ENCODE data around the gene CCNT1.
"Not testable (repeated sequence)": the region's sequence is repeated elsewhere in the genome, so short reads cannot be mapped to it uniquely, and the experiment has no call there.

The CCNT1 gene

DNA sequence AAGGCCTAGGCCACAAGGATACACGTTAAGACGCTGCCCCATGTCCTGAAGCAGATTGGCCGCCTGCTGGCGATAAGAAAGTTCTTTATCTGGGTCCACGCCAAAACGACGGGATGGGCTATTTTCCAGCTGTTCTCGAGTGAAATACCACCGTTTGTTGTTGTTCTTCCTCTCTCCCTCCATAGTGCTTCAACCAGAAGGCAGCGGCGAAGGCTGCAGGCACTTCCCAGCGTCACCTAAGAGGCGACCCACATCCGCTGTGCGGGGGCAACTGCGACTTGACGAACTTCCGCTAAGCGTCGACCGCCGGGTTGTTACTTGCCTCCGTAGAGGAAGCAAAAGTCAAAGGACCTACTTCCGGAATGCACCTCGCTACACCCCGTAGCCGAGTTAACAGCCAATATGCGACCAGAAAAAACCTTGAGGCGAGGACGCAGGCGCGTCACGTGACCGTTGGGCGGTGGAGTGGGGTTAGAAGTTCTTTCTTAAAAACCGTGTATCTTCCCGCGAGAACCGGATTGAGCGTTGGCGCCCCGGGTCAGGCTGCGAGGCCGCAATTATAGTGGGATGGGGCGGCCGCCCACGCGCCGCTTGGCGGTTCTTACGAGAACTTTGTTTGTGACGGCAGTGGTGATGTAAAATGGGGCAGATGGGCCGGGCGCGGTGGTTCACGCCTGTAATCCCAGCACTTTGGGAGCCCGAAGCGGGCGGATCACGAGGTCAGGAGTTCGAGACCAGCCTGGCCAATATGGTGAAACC lies at the start of gene CCNT1:
Gene CCNT1 (minus strand): TSS at position 215 of the 759 bp plus-strand sequence. CDS start 32 bp downstream, at position 183.
- H3K27ac Mint-ChIP-seq: peak within 1 kb of the TSS; percentile 98
- intact Hi-C loops (cut with micrococcal nuclease): loop anchor here (1.0 to 10.0 kb wide), 2 partner anchors 34 to 612 kb away; partner anchors contain the start of genes KANSL2 and SENP1
- H3K36me3 Mint-ChIP-seq (ENCODE audit: low read depth): peaks cover 56% of the 10 kb centered on the region
- peaks cover 3% of the 10 kb centered on the region for H3K27me3 Mint-ChIP-seq
- peaks cover 32% of the 10 kb centered on the region for H3K4me1 Mint-ChIP-seq (ENCODE audit: low read depth)
- H3K9me3 Mint-ChIP-seq: peaks cover 25% of the 10 kb centered on the region
- peak within 1 kb of the TSS; percentile 93 for H3K4me3 Mint-ChIP-seq

- intact Hi-C loops (cut with micrococcal nuclease): no loop called here
- Mint-ChIP-seq H3K9me3 (no peaks in the 10 kb centered on the region), H3K27me3 (peaks cover 6% of the 10 kb centered on the region), H3K36me3 (ENCODE audit: low read depth) (no peaks in the 10 kb centered on the region), H3K27ac (peak overlapping the region; percentile 20), H3K4me3 (no peak overlapping the region), H3K4me1 (ENCODE audit: low read depth) (peaks cover 34% of the 10 kb centered on the region)
Observed at GRCh38 chr12:48765753-48766162, 49.3 kb upstream of the CCNT1 start.

GRCh38 chr12:48764521-48764920 lies 48.0 kb upstream of the CCNT1 start:
- no peak overlapping the region for H3K4me3 Mint-ChIP-seq
- H3K36me3 Mint-ChIP-seq (ENCODE audit: low read depth): no peaks in the 10 kb centered on the region
- H3K4me1 Mint-ChIP-seq (ENCODE audit: low read depth): peaks cover 34% of the 10 kb centered on the region
- peaks cover 6% of the 10 kb centered on the region for H3K27me3 Mint-ChIP-seq
- intact Hi-C loops (cut with micrococcal nuclease): no loop called here
- H3K9me3 Mint-ChIP-seq: no peaks in the 10 kb centered on the region
- no peak overlapping the region for H3K27ac Mint-ChIP-seq

- Mint-ChIP-seq H3K4me1 (ENCODE audit: low read depth) (peaks cover 5% of the 10 kb centered on the region), H3K9me3 (no peaks in the 10 kb centered on the region), H3K27ac (no peak overlapping the region), H3K4me3 (no peak overlapping the region), H3K27me3 (peaks cover 1% of the 10 kb centered on the region), H3K36me3 (ENCODE audit: low read depth) (no peaks in the 10 kb centered on the region)
- intact Hi-C loops (cut with micrococcal nuclease): no loop called here
Observed at GRCh38 chr12:48758737-48759136, 42.2 kb upstream of the CCNT1 start.

DNA sequence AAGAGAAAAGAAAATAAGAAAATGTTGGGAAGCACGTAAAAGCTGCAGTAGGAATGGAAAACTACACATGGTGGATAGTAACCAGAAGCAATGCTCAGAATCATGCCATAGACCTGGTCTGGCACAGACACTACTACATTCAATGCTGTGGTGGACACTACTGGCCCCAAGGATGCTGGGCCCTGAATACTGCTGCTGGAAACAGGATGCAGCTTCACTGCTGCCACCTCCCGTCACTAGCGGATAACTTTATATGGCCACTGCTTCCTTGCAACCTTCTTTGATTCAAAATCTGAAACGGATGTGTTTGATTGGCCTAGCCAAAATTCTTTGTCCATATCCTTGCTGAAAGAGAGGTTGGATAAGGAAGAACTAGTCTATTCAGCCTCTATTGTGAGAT lies 41.7 kb upstream of the CCNT1 start:
- intact Hi-C loops (cut with micrococcal nuclease): no loop called here
- Mint-ChIP-seq H3K4me3 (no peak overlapping the region), H3K27ac (no peak overlapping the region), H3K36me3 (ENCODE audit: low read depth) (no peaks in the 10 kb centered on the region), H3K9me3 (no peaks in the 10 kb centered on the region), H3K27me3 (peaks cover 4% of the 10 kb centered on the region), H3K4me1 (ENCODE audit: low read depth) (peaks cover 5% of the 10 kb centered on the region)

- intact Hi-C loops (cut with micrococcal nuclease): no loop called here
- H3K36me3 Mint-ChIP-seq (ENCODE audit: low read depth): no peaks in the 10 kb centered on the region
- H3K4me3 Mint-ChIP-seq: no peak overlapping the region
- peaks cover 15% of the 10 kb centered on the region for H3K27me3 Mint-ChIP-seq
- H3K9me3 Mint-ChIP-seq: no peaks in the 10 kb centered on the region
- H3K4me1 Mint-ChIP-seq (ENCODE audit: low read depth): peaks cover 7% of the 10 kb centered on the region
- no peak overlapping the region for H3K27ac Mint-ChIP-seq
Observed at GRCh38 chr12:48750769-48751356, 34.4 kb upstream of the CCNT1 start.

GRCh38 chr12:48750215-48750614 lies 33.7 kb upstream of the CCNT1 start:
- peaks cover 15% of the 10 kb centered on the region for H3K27me3 Mint-ChIP-seq
- peaks cover 7% of the 10 kb centered on the region for H3K4me1 Mint-ChIP-seq (ENCODE audit: low read depth)
- intact Hi-C loops (cut with micrococcal nuclease): no loop called here
- H3K4me3 Mint-ChIP-seq: no peak overlapping the region
- H3K27ac Mint-ChIP-seq: no peak overlapping the region
- H3K36me3 Mint-ChIP-seq (ENCODE audit: low read depth): no peaks in the 10 kb centered on the region
- no peaks in the 10 kb centered on the region for H3K9me3 Mint-ChIP-seq

DNA sequence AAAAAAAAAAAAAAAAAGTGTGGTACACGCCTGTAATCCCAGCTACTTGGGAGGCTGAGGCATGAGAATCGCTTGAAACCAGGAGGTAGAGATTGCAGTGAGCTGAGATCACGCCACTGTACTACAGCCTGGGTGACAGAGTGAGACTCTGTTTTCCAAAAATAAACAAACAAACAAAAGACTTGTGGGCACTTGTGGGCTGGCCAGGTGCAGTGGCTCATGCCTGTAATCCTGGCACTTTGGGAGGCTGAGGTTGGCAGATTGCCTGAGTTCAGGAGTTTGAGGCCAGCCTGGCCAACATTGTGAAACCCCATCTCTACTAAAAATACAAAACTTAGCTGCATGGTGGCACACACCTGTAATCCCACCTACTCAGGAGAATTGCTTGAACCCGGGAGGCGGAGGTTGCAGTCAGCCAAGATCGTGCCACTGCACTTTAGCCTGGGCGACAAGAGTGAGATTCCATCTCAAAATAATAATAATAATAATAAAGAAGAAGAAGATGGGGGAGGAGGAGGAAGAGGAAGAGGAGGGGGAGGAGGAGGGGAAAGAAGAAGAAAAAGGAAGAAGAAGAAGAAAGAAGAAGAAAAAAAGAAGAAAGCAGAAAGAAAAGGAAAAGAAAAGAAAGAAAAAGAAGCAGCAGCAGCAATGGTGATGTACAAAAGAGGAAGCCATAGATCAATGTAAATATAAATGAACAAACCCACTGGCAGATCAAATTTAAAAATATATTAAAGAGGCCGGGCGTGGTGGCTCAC lies 27.9 kb upstream of the CCNT1 start:
- Mint-ChIP-seq H3K27ac (no peak overlapping the region), H3K4me1 (ENCODE audit: low read depth) (peaks cover 9% of the 10 kb centered on the region)
- intact Hi-C loops (cut with micrococcal nuclease): no loop called here

GRCh38 chr12:48739618-48740269 lies 23.2 kb upstream of the CCNT1 start:
- Mint-ChIP-seq H3K9me3 (no peaks in the 10 kb centered on the region), H3K27ac (no peak overlapping the region)

More for the DNA sequence above, 27.9 kb upstream of the CCNT1 start:
- H3K27me3 Mint-ChIP-seq: peaks cover 25% of the 10 kb centered on the region
- no peaks in the 10 kb centered on the region for H3K9me3 Mint-ChIP-seq
- H3K36me3 Mint-ChIP-seq (ENCODE audit: low read depth): no peaks in the 10 kb centered on the region
- no peak overlapping the region for H3K4me3 Mint-ChIP-seq

DNA sequence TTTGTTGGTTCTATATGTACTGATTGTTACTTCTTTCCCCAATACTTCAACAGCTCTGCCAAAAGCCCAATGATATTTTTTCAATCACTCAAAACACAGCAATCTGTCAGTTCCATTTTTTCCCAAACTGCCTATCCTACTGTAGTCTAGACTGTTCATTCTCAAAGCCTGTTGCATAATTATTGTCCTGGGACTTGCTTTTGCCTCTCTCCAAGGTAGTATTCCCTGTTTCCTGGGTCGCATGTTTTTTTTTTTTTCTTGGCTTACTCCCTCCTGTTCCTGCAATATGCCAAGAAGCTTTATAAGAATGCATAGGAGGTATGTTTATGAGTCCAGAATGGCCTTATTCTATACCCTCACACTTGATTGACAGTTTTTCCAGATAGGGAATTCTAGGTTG lies 19.9 kb upstream of the CCNT1 start:
- Mint-ChIP-seq H3K27me3 (peaks cover 25% of the 10 kb centered on the region), H3K9me3 (no peaks in the 10 kb centered on the region), H3K4me3 (no peak overlapping the region), H3K27ac (no peak overlapping the region), H3K4me1 (ENCODE audit: low read depth) (peaks cover 8% of the 10 kb centered on the region), H3K36me3 (ENCODE audit: low read depth) (no peaks in the 10 kb centered on the region)
- intact Hi-C loops (cut with micrococcal nuclease): no loop called here

More at GRCh38 chr12:48739618-48740269, 23.2 kb upstream of the CCNT1 start:
- H3K4me3 Mint-ChIP-seq: no peak overlapping the region
- H3K27me3 Mint-ChIP-seq: peaks cover 25% of the 10 kb centered on the region
- H3K36me3 Mint-ChIP-seq (ENCODE audit: low read depth): no peaks in the 10 kb centered on the region
- intact Hi-C loops (cut with micrococcal nuclease): no loop called here
- H3K4me1 Mint-ChIP-seq (ENCODE audit: low read depth): peaks cover 8% of the 10 kb centered on the region

DNA sequence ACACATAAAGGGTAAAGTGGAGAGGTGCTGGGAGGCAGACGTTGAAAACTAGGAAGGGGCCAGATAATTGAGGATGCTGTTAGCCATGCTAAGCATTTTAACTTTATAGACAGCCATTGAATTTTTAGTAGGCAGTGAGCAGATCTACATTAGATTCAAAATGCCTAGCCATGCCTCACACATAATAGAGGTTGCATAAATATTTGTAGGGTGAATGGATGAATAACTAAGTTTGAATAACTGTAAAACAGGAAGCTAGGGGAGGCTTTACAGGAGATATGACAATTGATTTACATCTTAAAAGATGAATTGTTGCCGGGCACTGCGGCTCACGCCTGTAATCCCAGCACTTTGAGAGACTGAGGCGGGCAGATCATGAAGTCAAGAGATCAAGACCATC lies 12.3 kb upstream of the CCNT1 start:
- H3K4me3 Mint-ChIP-seq: no peak overlapping the region
- H3K36me3 Mint-ChIP-seq (ENCODE audit: low read depth): no peaks in the 10 kb centered on the region
- H3K4me1 Mint-ChIP-seq (ENCODE audit: low read depth): no peaks in the 10 kb centered on the region
- H3K27me3 Mint-ChIP-seq: peaks cover 9% of the 10 kb centered on the region
- intact Hi-C loops (cut with micrococcal nuclease): no loop called here
- H3K27ac Mint-ChIP-seq: no peak overlapping the region
- no peaks in the 10 kb centered on the region for H3K9me3 Mint-ChIP-seq

DNA sequence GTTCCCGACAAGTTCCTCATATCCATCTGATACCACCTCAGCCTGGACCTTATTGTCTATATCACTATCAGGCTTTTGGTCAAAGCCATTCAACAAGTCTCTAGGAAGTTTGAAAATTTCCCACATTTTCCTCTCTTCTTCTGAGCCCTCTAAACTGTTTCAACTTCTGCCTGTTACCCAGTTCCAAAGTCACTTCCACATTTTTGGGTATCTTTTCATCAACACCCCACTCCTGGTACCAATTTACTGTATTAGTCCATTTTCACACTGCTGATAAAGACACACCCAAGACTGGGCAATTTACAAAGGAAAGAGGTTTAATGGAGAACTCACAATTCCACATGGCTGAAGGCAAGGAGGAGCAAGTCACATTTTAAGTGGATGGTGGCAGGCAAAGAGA lies 4.2 kb upstream of the CCNT1 start:
- H3K4me1 Mint-ChIP-seq (ENCODE audit: low read depth); H3K27ac Mint-ChIP-seq; H3K27me3 Mint-ChIP-seq; intact Hi-C loops (cut with micrococcal nuclease); H3K4me3 Mint-ChIP-seq: not testable (repeated sequence)
- Mint-ChIP-seq H3K36me3 (ENCODE audit: low read depth) (peaks cover 20% of the 10 kb centered on the region), H3K9me3 (peaks cover 25% of the 10 kb centered on the region)

DNA sequence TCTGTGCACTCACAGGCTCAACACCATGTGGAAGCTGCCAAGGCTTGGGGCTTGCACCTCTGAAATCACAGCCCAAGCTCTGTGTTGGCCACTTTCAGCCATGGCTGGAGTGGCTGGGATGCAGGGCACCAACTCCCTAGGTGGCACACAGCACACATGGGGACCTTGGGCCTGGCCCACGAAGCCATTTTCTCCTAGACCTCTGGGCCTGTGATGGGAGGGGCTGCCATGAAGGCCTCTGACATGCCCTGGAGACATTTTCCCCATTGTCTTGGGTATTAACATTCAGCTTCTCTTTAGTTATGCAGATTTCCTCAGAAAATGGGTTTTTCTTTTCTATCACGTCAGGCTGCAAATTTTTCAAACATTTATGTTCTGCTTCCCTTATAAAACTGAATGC lies 3.7 kb upstream of the CCNT1 start:
- Mint-ChIP-seq H3K4me1 (ENCODE audit: low read depth) (peaks cover 11% of the 10 kb centered on the region), H3K36me3 (ENCODE audit: low read depth) (peaks cover 21% of the 10 kb centered on the region), H3K9me3 (peaks cover 25% of the 10 kb centered on the region)
- H3K27me3 Mint-ChIP-seq; H3K4me3 Mint-ChIP-seq; intact Hi-C loops (cut with micrococcal nuclease); H3K27ac Mint-ChIP-seq: not testable (repeated sequence)
